WTC11 (cell line): ENCODE results near the gene ENTHD1.

ENCODE experiments used
- CTCF ChIP-seq: fragments of 200-600 bp; IDR thresholded peaks from 2 replicates; pipeline ENCODE4 v1.8.0; 2022; ENCODE audit warnings: antibody characterized with exemption
- JUN ChIP-seq: sonication (generic); formaldehyde crosslinking; IDR thresholded peaks from 2 replicates; pipeline ENCODE4 v1.8.0; 2023; ENCODE audit warnings: mild to moderate bottlenecking, missing genetic modification reagents
- MYBL2 ChIP-seq: sonication (generic); formaldehyde crosslinking; IDR thresholded peaks from 2 replicates; pipeline ENCODE4 v1.8.1; 2023; ENCODE audit warnings: mild to moderate bottlenecking, moderate library complexity, missing genetic modification reagents
- OVOL2 ChIP-seq: fragments of 250-450 bp; sonication (Bioruptor Pico); IDR thresholded peaks from 2 replicates; pipeline ENCODE4 v1.9.0; 2021; ENCODE audit warnings: mild to moderate bottlenecking, borderline replicate concordance
- SMAD3 ChIP-seq: sonication (generic); formaldehyde crosslinking; IDR thresholded peaks from 2 replicates; pipeline ENCODE4 v1.8.0; 2022; ENCODE audit warnings: missing genetic modification reagents, mild to moderate bottlenecking, borderline replicate concordance

DNA sequence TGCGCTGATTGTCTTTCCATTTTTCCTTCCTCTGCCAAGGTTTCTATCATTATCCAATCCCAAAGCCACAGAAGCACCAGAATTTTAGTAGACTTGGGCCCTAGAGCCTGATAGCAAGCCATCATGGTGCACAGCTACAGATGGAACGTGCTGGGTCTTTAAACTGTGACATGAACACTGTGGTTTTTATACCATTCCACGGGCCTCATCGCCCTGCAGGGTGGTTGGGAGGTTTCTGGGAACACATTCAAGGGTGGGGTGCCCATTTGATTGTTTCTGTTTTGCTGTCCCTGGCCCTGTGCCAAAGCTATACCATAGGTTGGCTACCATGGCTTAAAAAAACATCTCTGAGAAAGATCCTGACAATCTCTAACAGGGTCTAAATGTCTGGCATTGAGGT, 171.1 kb downstream of the ENTHD1 start:
- TF ChIP-seq CTCF: no peak
- no peak for TF ChIP-seq JUN (CRISPR knock-in tag)
- TF ChIP-seq OVOL2 (CRISPR knock-in tag): no peak
- TF ChIP-seq SMAD3 (CRISPR knock-in tag): no peak
- TF ChIP-seq MYBL2 (CRISPR knock-in tag): no peak
